ENCODE measurements around the gene ELP4.
"Not testable (repeated sequence)": the region's sequence is repeated elsewhere in the genome, so short reads cannot be mapped to it uniquely, and the experiment has no call there.

- TF ChIP-seq, protein P1, sequence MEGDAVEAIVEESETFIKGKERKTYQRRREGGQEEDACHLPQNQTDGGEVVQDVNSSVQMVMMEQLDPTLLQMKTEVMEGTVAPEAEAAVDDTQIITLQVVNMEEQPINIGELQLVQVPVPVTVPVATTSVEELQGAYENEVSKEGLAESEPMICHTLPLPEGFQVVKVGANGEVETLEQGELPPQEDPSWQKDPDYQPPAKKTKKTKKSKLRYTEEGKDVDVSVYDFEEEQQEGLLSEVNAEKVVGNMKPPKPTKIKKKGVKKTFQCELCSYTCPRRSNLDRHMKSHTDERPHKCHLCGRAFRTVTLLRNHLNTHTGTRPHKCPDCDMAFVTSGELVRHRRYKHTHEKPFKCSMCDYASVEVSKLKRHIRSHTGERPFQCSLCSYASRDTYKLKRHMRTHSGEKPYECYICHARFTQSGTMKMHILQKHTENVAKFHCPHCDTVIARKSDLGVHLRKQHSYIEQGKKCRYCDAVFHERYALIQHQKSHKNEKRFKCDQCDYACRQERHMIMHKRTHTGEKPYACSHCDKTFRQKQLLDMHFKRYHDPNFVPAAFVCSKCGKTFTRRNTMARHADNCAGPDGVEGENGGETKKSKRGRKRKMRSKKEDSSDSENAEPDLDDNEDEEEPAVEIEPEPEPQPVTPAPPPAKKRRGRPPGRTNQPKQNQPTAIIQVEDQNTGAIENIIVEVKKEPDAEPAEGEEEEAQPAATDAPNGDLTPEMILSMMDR (IDR thresholded peaks at IDR 0.05): not testable (repeated sequence)
- not testable (repeated sequence) for TF ChIP-seq POLR2A (IDR thresholded peaks at IDR 0.05)
Measured at GRCh38 chr11:31574133-31574532, 64.6 kb downstream of the ELP4 start.
